Activated T-helper 2 cell treated with anti-CD3 and anti-CD28 coated beads, Interferon-gamma antibody, Interleukin-2, Interleukin-4, amounts not matched to agents 10 μg/mL and 5 μg/mL and 100 μg/mL, durations not matched to agents 14 hours and 24 hours and 36 hours (primary cell): ENCODE measurements around the gene BMF. TPM values are rescaled to one million over a fixed set of nuclear protein-coding genes. Genes with fewer than 3 reads are reported as not detected.
"Not testable (repeated sequence)": the region's sequence is repeated elsewhere in the genome, so short reads cannot be mapped to it uniquely, and the experiment has no call there.

Source experiments
- DNase-seq: peaks from one replicate; pipeline ENCODE4 v3.0.0; 2021; ENCODE audit warnings: low spot score
- H3K27ac Mint-ChIP-seq: one replicate; pipeline ENCODE4 v1.8.0; 2021; ENCODE audit warnings: mixed read lengths
- H3K27me3 Mint-ChIP-seq: one replicate; pipeline ENCODE4 v1.8.0; 2021; ENCODE audit warnings: low read depth, mixed read lengths
- H3K36me3 Mint-ChIP-seq: one replicate; pipeline ENCODE4 v1.8.0; 2021; ENCODE audit warnings: low read depth, mixed read lengths
- H3K4me1 Mint-ChIP-seq: one replicate; pipeline ENCODE4 v1.8.0; 2021; ENCODE audit warnings: low read depth, mixed read lengths
- H3K4me3 Mint-ChIP-seq: one replicate; pipeline ENCODE4 v1.8.0; 2021; ENCODE audit warnings: low read depth, mild to moderate bottlenecking, moderate library complexity, mixed read lengths
- H3K9me3 Mint-ChIP-seq: one replicate; pipeline ENCODE4 v1.8.0; 2021; ENCODE audit warnings: mixed read lengths
- intact Hi-C: fragments of 100-400 bp; cut with micrococcal nuclease; formaldehyde crosslinking; loops from one replicate; pipeline ENCODE4 v1.15.1; 2023
- total RNA-seq: library from RNA; stranded (reverse); gene quantifications from 2 replicates; pipeline ENCODE4 v1.2.3, GENCODE V29; 2022

The BMF gene
- total RNA-seq, 1 donor from 2014 or later: 17.9 TPM

GRCh38 chr15:40087068-40087810 is 21.4 kb downstream of the BMF start:
- Mint-ChIP-seq H3K4me3 (no peak overlapping the region), H3K4me1 (peaks cover 18% of the 10 kb centered on the region), H3K27ac (no peak overlapping the region), H3K27me3 (peaks cover 2% of the 10 kb centered on the region), H3K36me3 (peaks cover 7% of the 10 kb centered on the region), H3K9me3 (no peaks in the 10 kb centered on the region)
- no peak for DNase-seq
- intact Hi-C loops: no loop called here

DNA sequence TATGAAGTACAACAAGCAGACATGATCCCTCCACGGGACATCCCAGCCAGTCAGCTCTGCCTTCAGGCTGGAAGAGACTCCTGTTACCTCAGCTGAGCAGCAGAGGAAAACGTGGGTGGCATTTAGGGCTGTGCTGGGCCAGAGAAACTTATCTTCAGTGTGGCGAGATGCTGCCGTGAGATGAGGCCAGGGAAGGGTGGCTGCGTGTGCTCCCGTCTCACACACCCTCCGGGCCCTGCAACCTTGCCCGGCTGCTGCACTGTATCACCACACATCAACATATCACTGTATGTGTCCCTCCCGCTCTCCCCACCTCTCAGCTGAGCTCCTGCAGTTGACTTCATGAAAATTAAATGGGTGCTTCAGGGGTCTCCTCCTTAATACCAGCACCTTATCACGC is 23.4 kb downstream of the BMF start:
- H3K4me3 Mint-ChIP-seq: no peak overlapping the region
- no peak for DNase-seq
- H3K4me1 Mint-ChIP-seq: peaks cover 36% of the 10 kb centered on the region
- H3K27me3 Mint-ChIP-seq: peaks cover 8% of the 10 kb centered on the region
- intact Hi-C loops: loop anchor here (2.0 kb wide), 1 partner anchor 14 kb away; no protein-coding TSS in a partner anchor
- H3K9me3 Mint-ChIP-seq: no peaks in the 10 kb centered on the region
- no peak overlapping the region for H3K27ac Mint-ChIP-seq
- no peaks in the 10 kb centered on the region for H3K36me3 Mint-ChIP-seq

DNA sequence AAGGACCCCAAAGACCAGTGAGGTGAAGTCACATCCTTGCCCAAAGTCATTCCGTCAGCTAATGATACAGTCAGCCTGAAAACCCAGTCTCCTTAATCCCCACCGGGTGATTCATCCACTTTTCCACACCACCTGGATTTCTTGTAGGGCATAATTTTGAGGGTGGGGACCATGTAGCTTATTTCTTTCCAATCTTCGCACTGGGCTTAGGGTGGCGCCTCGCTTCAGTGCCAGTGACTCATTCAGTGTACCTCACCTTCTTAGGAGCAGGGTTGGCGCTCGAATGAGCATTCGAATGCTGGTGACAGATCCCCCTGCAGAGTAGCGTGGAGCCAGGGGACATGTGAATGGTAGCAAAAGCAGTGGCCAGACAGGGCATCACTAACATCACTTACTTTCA is 24.0 kb downstream of the BMF start:
- Mint-ChIP-seq H3K36me3 (no peaks in the 10 kb centered on the region), H3K9me3 (no peaks in the 10 kb centered on the region), H3K4me3 (no peak overlapping the region), H3K27me3 (peaks cover 8% of the 10 kb centered on the region), H3K4me1 (peaks cover 39% of the 10 kb centered on the region), H3K27ac (no peak overlapping the region)
- no peak for DNase-seq
- intact Hi-C loops: loop anchor here (2.0 kb wide), 1 partner anchor 14 kb away; no protein-coding TSS in a partner anchor

GRCh38 chr15:40082195-40082883 is 26.3 kb downstream of the BMF start:
- Mint-ChIP-seq H3K27me3 (peaks cover 12% of the 10 kb centered on the region), H3K4me3 (no peak overlapping the region), H3K9me3 (no peaks in the 10 kb centered on the region), H3K27ac (no peak overlapping the region), H3K36me3 (no peaks in the 10 kb centered on the region), H3K4me1 (peaks cover 39% of the 10 kb centered on the region)
- no peak for DNase-seq
- intact Hi-C loops: no loop called here

DNA sequence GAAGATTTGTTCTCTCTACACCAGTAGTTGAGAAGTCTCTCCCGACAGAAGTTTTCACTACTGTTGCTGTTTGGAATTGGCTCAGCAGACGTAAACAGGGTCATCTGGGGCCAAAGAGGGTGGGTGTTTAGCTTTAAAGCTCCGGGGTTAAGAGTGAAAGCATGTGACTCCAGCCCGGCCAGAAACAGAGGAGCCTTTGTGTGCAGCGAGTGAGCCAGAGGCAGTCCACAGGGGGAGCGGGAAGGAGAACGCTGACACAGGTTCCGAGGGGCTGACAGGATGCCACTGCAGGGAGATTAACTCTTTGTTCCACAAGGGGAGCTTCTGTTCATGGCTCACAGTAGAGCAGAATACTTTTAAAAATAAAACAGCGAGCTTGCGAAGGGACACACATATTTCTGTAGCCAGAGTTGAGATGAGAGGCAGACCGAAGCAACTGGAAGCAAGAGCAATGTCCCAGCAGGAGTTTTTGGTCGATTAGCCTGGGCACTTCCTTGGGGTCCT is 26.9 kb downstream of the BMF start:
- intact Hi-C loops: no loop called here
- H3K4me3 Mint-ChIP-seq: peak overlapping the region; percentile 1
- H3K4me1 Mint-ChIP-seq: peaks cover 39% of the 10 kb centered on the region
- no peaks in the 10 kb centered on the region for H3K9me3 Mint-ChIP-seq
- DNase-seq: no peak
- peaks cover 12% of the 10 kb centered on the region for H3K27me3 Mint-ChIP-seq
- no peaks in the 10 kb centered on the region for H3K36me3 Mint-ChIP-seq
- H3K27ac Mint-ChIP-seq: no peak overlapping the region

GRCh38 chr15:40080847-40081246 is 27.8 kb downstream of the BMF start:
- intact Hi-C loops: no loop called here
- no peak overlapping the region for H3K4me3 Mint-ChIP-seq
- no peaks in the 10 kb centered on the region for H3K9me3 Mint-ChIP-seq
- no peaks in the 10 kb centered on the region for H3K36me3 Mint-ChIP-seq
- no peak overlapping the region for H3K27ac Mint-ChIP-seq
- H3K27me3 Mint-ChIP-seq: peaks cover 12% of the 10 kb centered on the region
- DNase-seq: no peak
- H3K4me1 Mint-ChIP-seq: peaks cover 39% of the 10 kb centered on the region

GRCh38 chr15:40080104-40080503 is 28.6 kb downstream of the BMF start:
- Mint-ChIP-seq H3K36me3 (no peaks in the 10 kb centered on the region), H3K27me3 (peaks cover 12% of the 10 kb centered on the region), H3K27ac (no peak overlapping the region), H3K4me3 (no peak overlapping the region), H3K4me1 (peaks cover 35% of the 10 kb centered on the region), H3K9me3 (no peaks in the 10 kb centered on the region)
- DNase-seq: no peak
- intact Hi-C loops: no loop called here

GRCh38 chr15:40079456-40079855 is 29.2 kb downstream of the BMF start:
- Mint-ChIP-seq H3K36me3 (no peaks in the 10 kb centered on the region), H3K4me3 (no peak overlapping the region), H3K27me3 (peaks cover 12% of the 10 kb centered on the region), H3K4me1 (peaks cover 30% of the 10 kb centered on the region), H3K27ac (no peak overlapping the region), H3K9me3 (no peaks in the 10 kb centered on the region)
- intact Hi-C loops: no loop called here
- DNase-seq: no peak

DNA sequence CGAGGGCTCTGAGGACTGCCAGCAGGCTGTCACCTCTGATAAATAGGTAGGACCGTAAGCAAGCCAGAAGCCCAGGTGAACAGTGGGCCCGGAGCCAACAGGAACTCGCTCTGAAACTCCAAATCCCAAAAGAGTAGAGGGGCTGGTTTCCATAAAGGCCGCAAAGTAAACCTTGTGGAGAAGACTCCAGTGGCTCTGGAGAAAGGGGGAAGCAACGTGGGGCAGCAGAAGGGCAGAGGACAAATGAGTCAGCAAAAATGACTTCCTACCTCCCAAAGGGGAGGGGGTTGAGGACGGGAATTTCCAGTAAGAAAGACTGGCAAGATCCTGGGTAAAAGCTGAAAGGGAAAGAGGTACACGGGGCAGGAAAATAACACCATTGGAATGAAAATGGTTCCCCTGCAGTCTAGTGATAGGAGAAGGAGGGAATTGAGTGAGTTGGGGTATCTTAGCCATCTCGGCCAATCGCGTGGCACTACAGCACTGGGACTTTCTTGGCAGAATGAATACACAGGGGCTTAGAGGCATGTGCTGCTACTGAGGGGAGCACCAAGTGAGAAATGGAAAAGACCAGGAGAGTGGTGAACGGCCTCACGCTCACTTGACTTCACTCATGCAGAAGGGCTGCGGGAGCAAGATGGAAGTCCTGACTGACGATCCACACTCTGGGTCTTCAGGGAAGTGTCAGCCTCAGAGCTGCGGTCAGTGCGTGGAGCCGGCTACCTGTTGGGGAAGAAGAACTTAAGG is 33.2 kb downstream of the BMF start:
- H3K27me3 Mint-ChIP-seq: peaks cover 3% of the 10 kb centered on the region
- DNase-seq: no peak
- H3K36me3 Mint-ChIP-seq: no peaks in the 10 kb centered on the region
- no peak overlapping the region for H3K4me3 Mint-ChIP-seq
- no peak overlapping the region for H3K27ac Mint-ChIP-seq
- no peaks in the 10 kb centered on the region for H3K9me3 Mint-ChIP-seq
- H3K4me1 Mint-ChIP-seq: peaks cover 14% of the 10 kb centered on the region
- intact Hi-C loops: no loop called here

GRCh38 chr15:40074656-40075055 is 34.0 kb downstream of the BMF start:
- DNase-seq, H3K36me3 Mint-ChIP-seq, H3K4me1 Mint-ChIP-seq, H3K27ac Mint-ChIP-seq, intact Hi-C loops, H3K27me3 Mint-ChIP-seq, H3K4me3 Mint-ChIP-seq, H3K9me3 Mint-ChIP-seq: not testable (repeated sequence)

GRCh38 chr15:40073716-40074490 is 34.8 kb downstream of the BMF start:
- H3K36me3 Mint-ChIP-seq, DNase-seq, H3K4me3 Mint-ChIP-seq, H3K4me1 Mint-ChIP-seq, H3K27ac Mint-ChIP-seq, intact Hi-C loops, H3K9me3 Mint-ChIP-seq, H3K27me3 Mint-ChIP-seq: not testable (repeated sequence)

DNA sequence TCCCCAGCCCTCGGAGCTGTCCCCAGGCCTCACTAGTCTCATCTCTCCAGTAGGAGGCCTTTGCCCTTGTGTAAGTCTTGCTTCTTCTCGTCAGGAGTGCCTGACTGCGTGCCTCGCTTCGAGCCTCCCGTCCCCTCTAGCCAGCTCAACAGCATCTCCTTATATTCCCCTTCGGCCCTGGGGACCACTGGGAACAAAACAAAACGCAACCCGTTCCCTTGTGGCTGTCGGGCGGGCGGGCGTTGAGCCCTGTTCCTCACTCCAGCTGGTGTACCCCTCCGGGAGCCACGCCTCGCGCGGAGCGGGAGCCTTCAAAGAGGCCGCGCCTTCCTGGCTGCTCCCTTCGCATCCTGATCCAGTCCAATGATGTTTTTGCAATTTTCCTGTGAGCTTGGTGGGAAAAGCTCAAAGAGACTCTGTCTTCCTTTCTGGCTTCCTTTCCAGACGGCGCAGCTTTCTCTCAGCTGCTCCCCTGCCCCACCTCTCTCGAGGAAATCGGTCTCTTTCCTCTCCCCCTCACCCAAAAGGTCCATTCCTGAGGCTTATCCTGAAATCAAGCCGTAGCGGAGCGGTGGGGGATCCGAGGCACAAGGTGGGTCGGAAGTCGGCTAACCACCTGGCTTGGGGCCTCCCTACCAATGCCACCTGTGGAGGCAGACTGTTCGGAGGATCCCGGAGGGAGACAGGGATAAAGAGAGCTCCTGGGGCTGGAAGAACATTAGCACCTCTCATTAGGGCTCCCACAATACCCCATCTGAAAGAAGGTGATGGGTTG is 36.3 kb downstream of the BMF start:
- Mint-ChIP-seq H3K9me3 (no peaks in the 10 kb centered on the region), H3K36me3 (no peaks in the 10 kb centered on the region), H3K4me3 (no peak overlapping the region), H3K27me3 (no peaks in the 10 kb centered on the region), H3K4me1 (peaks cover 8% of the 10 kb centered on the region), H3K27ac (no peak overlapping the region)
- intact Hi-C loops: no loop called here
- DNase-seq: no peak
